CD4-positive, alpha-beta T cell treated with Interleukin-2 at 100 ng/mL for 4 hours (primary cell): ENCODE measurements around the gene ABHD17A.

ENCODE experiments used
- DNase-seq: peaks from one replicate; pipeline ENCODE4 v3.0.0-alpha.2; 2020; ENCODE audit warnings: low spot score

Gene ABHD17A

DNA sequence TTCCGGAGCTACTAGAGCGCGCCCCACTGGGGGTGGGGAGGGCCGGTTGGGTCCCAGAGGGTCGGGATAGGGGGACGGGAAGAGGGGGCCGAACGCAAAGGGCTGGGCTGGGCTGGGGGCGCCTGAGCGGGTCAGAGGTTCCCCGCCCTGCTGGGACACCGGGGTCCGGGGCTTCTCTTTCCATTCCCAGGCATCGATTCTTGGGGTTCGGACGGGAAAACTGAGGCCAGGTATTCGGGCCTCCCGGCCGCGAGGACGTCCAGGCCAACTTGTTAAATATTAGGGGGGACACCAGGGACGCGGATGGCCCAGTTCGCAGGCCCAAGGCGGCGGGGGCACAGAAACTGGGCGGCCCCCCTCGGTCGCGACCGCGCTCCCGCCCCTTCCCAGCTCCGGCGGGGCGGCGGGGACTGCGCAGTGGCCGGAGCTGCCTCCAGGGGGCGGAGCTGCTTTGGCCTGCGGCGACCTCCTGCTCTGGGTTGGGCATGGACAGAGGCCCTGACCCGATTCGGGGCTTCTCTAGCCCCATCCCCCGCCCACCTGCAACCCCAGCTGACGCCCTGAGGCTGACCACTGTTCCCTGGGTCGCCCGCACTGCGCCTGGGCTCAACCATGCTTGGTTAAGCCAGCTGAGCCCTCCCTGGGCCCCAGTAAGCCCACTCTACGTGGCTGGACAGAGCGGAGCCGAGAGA lies 20.7 kb downstream of the ABHD17A start:
- peak; percentile 59 for DNase-seq

GRCh38 chr19:1863638-1864479 lies 21.4 kb downstream of the ABHD17A start:
- peak; percentile 91 for DNase-seq

DNA sequence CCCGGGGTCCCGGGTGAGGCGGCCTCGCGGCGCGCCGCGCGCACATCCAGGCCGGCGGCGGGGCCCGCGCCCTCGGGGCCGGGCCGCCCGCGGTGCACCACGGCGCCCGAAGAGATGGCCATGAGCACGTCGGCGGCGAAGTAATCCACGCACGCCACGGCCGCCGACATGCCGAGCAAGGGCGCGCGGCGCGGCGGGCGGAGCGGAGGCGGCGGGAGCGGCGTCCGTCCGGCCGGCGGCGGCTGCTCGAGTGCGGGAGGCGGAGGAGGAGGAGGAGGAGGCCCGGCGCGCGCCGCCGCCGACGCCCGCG lies 22.0 kb downstream of the ABHD17A start, which contains the start of gene KLF16:
Gene KLF16, minus strand, starts transcription at position 252 of the 310 bp plus-strand sequence. Its CDS starts 82 bp downstream, at position 170.
- DNase-seq, result no peak

GRCh38 chr19:1862424-1863327 lies 22.6 kb downstream of the ABHD17A start:
- no peak for DNase-seq

DNA sequence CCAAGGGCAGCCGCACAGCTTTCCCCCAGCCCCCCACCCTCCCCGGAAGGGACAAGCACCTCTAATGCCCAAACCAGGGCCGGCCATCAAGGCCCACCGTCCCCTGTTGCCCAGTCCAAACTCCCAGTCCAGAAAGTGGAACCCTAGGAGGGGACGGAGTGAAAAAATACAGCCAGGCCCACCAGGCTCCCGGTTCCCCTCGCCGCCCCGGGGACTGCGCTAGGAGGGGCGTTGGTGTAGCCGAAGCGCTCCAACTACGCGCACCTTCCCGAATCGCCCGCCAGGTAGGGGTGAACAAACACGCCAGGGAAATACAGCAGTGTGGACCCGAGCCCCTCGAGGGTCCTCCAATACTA lies 23.2 kb downstream of the ABHD17A start:
- no peak for DNase-seq

DNA sequence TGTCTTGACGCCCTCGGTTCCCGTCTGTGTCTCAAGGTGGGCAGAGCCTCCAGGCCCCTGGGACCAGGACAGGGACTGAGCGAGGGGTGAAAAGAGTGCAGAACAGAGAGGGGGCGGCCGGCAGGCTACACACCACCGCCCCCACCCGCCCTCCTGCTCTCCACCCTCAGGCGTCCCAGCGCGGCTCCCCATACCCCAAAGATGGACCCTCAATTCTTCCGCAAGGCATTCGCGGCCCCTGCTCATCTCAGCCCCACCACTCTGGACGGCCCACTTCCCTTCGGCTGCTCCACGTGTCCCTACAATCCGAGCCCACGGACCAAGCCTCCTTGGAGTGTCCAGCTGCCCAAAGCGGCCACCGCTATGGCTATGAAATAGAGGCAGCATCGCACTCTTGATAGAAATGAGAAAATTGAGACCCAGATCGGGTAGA lies 23.7 kb downstream of the ABHD17A start:
- no peak for DNase-seq

- DNase-seq, result no peak
Observed at GRCh38 chr19:1860821-1861598, 24.3 kb downstream of the ABHD17A start.

DNA sequence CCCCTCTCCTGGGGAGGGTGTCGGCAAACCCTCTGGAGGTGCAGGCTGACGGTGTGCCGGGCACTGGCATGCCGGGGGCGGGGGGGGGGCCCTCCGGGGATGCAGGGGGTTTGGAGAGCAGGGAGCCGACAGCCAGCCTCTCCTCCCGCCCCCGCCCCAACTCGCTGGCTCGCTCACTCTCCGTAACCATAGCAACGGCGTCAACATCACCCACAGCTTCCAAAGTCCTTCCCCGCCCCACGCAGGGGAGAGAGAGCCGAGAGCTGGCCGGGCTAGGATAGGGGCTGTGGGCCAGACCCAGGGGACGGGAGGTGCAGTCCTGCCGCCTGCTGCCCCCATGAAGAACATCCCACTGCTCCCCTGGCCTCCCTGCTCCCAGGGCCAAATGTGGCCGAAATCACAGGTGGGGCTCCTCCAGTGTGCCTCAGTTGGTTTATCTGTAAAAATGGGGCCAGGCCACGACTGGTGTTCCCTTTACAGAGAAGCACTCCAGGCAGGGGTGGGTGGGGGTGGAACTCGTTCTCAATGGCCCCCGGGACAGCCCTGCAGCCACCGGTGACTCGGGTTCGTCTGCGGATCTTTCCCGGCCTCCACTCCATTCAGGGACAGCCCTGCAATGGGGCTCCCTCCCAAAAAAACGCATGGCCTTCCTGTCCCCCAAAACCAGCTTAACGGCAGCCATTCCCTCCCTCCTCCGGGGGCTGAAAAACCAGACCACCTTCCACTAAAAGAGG lies 25.1 kb downstream of the ABHD17A start:
- peak; percentile 76 for DNase-seq

GRCh38 chr19:1859331-1859781 lies 25.9 kb downstream of the ABHD17A start:
- DNase-seq, result no peak

DNA sequence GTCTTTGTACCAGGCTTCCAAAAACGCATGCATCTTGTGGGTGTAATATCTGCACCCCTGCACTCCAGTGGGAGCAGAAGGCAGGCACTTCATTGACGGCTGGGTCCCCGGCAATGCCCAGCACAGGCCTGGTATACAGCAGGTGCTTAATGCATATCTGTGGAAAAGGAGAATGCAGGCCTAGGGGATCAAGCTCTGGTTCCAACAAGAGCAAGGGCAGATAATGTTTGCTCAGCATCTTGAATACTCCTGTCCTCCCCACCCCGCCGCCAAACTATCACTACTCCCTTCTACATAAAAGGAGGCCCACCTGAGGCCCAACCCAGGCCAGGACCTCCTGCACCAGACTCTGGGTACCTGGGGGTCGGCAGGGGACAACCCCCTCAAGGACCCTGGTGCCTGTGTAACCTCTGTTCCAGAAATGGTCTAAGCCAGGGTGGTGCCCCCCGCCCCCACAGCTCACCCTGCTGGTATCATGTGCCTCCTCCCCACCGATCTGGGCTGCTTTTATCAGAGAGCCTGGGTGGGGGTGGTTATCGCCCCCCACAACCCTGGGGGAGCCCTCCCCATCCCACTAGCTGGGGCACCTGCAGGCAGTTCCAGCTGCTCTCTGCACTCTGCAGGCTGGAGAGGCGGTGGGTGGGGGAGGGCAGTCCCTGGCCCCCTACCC lies 26.7 kb downstream of the ABHD17A start:
- no peak for DNase-seq

DNA sequence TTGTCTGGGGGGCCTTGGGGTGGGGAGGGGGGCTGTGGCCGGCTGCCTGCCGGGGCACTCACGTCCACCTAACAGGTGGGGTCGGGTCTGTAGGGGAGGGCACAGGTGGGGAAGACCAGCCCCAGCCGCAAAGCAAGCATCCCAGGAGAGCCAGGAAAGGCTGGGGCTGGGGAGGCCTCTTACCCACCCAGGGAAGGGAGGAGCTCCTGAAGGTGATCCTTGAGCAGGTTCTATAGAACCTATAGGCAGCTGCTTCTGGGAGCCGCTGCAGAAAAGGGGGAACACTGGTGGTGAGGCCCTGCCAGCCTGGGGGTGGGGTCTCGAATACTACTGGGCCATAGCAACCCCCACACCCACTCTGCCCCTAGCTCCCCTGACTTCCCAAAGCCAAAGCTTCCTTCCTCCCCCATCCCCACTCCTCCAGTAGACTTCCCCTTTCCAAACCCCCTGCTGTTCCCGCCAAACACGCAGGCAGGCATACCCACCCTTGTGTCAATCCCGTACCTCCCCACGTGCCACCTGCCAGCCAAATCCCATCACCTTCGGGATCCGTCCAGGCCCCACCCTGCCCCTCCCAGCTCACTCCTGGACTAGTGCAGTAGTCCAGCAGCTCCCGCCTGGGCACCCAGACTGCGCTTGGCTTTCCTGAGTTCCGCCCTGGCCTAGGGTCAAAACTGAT lies 27.5 kb downstream of the ABHD17A start:
- DNase-seq, result no peak

GRCh38 chr19:1856698-1857603 lies 28.3 kb downstream of the ABHD17A start:
- no peak for DNase-seq

DNA sequence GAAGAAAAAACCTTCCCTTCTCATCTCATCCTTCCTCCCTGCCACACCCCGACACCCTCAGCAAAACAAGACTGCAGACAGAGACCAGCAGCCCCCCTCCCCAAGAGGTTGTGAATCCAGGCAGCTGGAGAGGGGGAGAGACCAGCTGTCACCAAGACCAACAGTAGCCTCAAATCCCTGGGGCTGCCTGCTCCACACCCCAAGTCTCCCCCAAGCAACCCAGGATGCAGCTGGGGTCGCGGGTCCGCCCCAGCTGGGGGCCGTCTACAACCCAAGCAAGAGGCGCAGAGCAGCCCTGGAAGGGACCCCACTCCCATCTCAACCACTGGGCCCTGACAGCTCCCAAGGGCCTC lies 29.0 kb downstream of the ABHD17A start:
- no peak for DNase-seq

DNA sequence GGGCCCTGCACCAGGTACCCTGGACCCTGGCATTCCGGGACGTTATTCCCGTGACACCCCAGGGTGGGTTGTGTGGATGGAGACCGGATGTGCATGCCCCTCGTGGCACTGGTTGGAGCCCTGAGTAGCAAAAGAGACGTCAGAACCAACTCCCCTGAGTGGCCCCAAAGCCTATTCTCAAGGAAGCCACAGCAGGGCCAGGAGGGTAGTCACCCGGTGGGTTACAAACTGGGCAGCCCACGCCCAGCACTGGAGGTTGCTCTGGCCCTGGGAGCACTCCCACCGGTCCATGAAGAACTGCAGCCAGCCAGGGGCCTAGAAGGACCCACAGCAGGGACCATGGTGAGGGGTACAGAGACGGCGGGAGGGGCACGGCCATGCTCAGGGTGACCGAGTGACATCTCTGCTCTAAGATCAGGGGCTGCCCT lies 29.5 kb downstream of the ABHD17A start:
- no peak for DNase-seq

- DNase-seq, result peak; percentile 88
Observed at GRCh38 chr19:1855040-1855827, 30.1 kb downstream of the ABHD17A start.

GRCh38 chr19:1854542-1855039 lies 30.7 kb downstream of the ABHD17A start:
- no peak for DNase-seq

- no peak for DNase-seq
Observed at GRCh38 chr19:1854039-1854541, 31.2 kb downstream of the ABHD17A start.
